Right ventricle myocardium superior (tissue), 1 donor: ENCODE data around the gene MCM8. TPM values are rescaled to one million over a fixed set of nuclear protein-coding genes. Genes with fewer than 3 reads are reported as not detected.

ENCODE experiments used
- ATAC-seq: fragments of 200-7000 bp; cut with Tn5 transposase; one replicate; pipeline ENCODE4 v1.9.1; 2020; ENCODE audit warnings: mild to moderate bottlenecking; ENCODE audit not compliant: poor library complexity
- DNase-seq: peaks from one replicate; pipeline ENCODE4 v3.0.0-alpha.2; 2020
- intact Hi-C: fragments of 100-400 bp; cut with DNase I; formaldehyde crosslinking; loops from one replicate; pipeline ENCODE4 v1.11.2; 2022
- total RNA-seq: library from RNA; stranded (reverse); fragmentation: NEBNext Ultra II Directional; extraction: Animal tissue kit (Norgen Biotek cat#: 25700); gene quantifications from one replicate; pipeline ENCODE4 v1.2.1, GENCODE V29; 2021
- donor health status: DM: no; HTN: yes; CAD: no; lungs with severe emphysema.

MCM8 gene
- total RNA-seq, 1 donor from 2014 or later: 6.6 TPM

DNA sequence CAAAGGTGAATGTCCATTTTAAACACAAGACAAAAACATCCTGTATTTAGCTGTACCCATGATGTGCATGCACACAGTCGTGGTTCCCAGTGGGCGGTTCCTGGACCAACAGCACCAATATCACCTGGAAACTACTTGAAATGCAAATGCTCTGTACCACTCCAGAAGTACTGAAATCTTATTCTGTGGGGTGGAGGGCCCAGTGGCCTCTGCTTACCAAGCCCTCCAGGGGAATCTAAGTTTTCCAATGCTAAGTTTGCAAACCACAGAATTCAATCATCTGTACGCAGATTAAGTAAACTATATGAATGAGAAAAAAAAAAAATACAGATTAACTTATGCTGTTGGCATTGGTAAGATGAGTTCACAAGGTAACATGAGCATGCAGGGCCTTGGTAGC lies 14.2 kb upstream of the MCM8 start:
- intact Hi-C loops: loop anchor here (10.0 kb wide), 2 partner anchors 141 to 411 kb away; no protein-coding TSS in a partner anchor

GRCh38 chr20:5938456-5939029 lies 11.9 kb upstream of the MCM8 start:
- no peak for ATAC-seq
- intact Hi-C loops: loop anchor here (10.0 kb wide), 2 partner anchors 144 to 414 kb away; no protein-coding TSS in a partner anchor

More for the DNA sequence above, 14.2 kb upstream of the MCM8 start:
- ATAC-seq (no peak), DNase-seq (no peak)

DNA sequence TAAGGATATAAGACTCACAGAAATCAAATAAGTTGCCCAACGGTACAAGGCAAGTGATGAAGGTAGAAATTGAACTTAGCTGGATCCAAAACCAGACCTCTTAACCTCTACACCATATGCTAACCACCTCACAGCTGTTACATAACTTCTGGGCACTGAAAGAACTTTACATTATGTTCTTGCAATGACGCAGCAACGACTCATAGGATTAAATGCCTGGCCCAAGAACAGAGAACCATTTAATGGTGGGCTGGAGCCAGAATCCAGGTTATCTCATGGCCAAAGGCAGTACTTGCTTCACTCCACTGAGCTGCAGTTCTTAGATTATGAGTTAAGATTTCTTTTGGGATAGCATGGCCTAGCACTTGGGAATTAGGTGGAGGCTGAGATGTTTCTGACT lies 4.5 kb upstream of the MCM8 start:
- ATAC-seq: no peak
- intact Hi-C loops: loop anchor here (10.0 kb wide), 1 partner anchor 391 kb away; no protein-coding TSS in a partner anchor
- no peak for DNase-seq

More at GRCh38 chr20:5938456-5939029, 11.9 kb upstream of the MCM8 start:
- no peak for DNase-seq

DNA sequence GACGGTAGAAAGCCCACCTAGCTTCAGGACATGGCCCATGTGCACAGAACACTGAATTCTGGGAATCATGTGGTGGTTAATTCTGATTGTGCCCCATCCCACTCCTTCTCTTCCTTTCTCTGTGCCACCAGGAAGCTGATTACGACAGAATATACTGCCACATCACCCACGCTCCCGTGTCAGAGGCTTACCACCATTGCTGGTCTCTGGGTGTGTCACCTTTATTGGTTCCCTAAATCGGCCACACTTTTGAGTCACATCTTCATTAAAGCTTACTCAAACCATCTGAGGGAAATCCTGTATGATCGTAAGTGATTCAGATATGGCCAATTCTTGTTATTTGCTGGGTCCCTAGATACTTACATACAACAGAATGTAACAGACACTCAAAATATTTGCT lies 3.2 kb upstream of the MCM8 start:
- DNase-seq (no peak), ATAC-seq (no peak)
- intact Hi-C loops: loop anchor here (10.0 kb wide), 1 partner anchor 392 kb away; no protein-coding TSS in a partner anchor

DNA sequence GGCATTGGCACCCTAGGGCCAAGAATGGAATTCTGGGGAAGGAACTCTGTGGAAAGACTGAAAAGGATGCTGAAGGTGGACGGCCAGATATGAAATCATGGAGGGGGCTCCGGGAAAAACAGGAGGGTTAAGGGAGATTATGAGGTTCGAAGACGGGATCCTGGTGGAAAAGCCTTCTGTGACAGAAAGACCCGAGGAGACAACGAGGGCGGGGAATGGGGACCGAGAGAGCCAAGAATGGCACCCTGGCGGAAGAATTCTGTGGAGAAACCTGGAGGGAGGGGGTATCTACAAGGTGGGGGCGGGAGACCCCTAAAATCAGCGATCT lies 545 bp upstream of the MCM8 start:
- ATAC-seq (no peak), DNase-seq (no peak)
- intact Hi-C loops: loop anchor here (10.0 kb wide), 2 partner anchors 125 to 395 kb away; no protein-coding TSS in a partner anchor

GRCh38 chr20:5967469-5967868 lies 17.0 kb downstream of the MCM8 start:
- intact Hi-C loops: no loop called here
- DNase-seq (no peak), ATAC-seq (no peak)

DNA sequence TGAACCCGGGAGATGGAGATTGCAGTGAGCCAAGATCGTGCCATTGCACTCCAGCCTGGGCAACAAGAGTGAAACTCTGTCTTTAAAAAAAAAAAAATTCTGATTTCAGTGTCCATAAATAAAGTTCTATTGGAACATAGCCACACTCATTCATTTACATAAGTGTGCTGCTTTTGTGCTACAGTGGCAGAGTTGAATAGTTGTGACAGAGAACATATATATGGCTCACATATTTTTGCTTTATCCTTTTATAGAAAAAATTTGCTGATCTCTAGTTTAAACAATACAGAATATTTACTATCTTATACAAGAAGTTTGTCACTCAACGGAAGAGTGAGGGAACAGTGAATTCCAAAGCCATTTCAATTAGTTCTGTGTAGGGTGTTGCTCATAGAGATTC lies 18.0 kb downstream of the MCM8 start:
- intact Hi-C loops: no loop called here
- ATAC-seq (no peak), DNase-seq (no peak)

GRCh38 chr20:5969348-5969935 lies 19.0 kb downstream of the MCM8 start:
- no peak for DNase-seq
- intact Hi-C loops: no loop called here

GRCh38 chr20:5969940-5970339 lies 19.5 kb downstream of the MCM8 start:
- intact Hi-C loops: no loop called here
- DNase-seq (no peak), ATAC-seq (no peak)

More at GRCh38 chr20:5969348-5969935, 19.0 kb downstream of the MCM8 start:
- ATAC-seq: no peak

GRCh38 chr20:5970381-5970780 lies 19.9 kb downstream of the MCM8 start:
- no peak for DNase-seq
- intact Hi-C loops: no loop called here
- no peak for ATAC-seq

- intact Hi-C loops: no loop called here
- DNase-seq (no peak), ATAC-seq (no peak)
Observed at GRCh38 chr20:5971203-5971602, 20.8 kb downstream of the MCM8 start.

DNA sequence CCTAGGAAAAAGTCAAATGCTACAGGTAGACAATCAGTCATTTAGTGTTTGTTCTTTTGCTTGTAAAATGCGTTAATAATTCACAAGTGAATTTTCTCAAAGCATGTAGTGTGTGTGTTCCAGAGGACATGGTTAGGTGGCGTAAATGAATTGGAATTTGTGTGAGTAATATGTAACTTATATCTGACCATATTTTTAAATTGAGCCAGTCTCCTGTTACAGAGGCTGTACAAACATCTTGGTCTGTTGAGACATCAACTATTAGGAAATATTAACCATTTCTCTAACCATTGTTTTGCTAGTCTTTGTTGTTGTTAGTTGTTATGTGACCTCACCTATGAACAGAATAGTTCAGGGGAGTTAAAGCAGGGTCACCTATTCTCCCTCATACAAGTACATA lies 22.7 kb downstream of the MCM8 start:
- DNase-seq (no peak), ATAC-seq (no peak)
- intact Hi-C loops: no loop called here

GRCh38 chr20:5973971-5974370 lies 23.5 kb downstream of the MCM8 start:
- DNase-seq (no peak), ATAC-seq (no peak)
- intact Hi-C loops: no loop called here

- no peak for DNase-seq
- no peak for ATAC-seq
- intact Hi-C loops: no loop called here
Observed at GRCh38 chr20:5974531-5974930, 24.1 kb downstream of the MCM8 start.

DNA sequence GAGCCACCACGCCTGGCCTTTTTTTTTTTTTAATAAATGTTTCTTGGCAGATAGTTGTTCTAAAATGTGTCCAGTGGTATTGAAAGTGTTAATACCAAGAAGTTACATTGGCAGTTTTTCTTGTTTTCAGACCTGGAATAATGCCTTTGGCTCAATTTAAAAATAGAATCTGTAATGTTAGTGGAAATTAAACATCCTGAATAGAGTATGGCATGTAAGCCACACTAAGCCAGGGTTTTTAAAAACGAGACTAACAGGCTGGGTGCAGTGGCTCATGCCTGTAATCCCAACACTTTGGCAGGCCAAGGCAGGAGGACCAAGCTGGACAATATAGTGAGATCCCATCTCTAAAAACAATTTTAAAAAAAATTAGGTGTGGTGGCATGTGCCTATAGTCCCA lies 25.3 kb downstream of the MCM8 start:
- intact Hi-C loops: no loop called here
- ATAC-seq (no peak), DNase-seq (no peak)

DNA sequence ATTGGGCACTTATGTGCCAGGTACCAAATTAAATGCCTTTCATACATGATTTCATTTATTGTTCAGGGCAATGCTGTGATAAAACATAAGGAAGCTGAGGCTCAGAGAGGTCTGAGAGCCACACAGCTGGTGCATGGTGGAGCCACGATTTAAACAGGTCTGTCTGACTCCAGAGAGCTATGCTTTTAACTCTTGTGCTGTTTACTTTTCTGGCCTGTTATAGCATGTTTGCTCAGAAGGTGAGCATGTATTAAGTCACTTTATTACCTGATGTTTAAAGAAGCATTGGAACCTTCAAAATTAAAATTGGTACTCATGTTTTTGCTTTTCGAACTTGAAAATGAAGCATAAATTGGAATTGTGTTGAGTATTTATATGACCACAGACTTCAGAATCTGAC lies 26.8 kb downstream of the MCM8 start:
- ATAC-seq (no peak), DNase-seq (no peak)
- intact Hi-C loops: no loop called here

- DNase-seq: no peak
- intact Hi-C loops: no loop called here
- no peak for ATAC-seq
Observed at GRCh38 chr20:5977975-5978374, 27.5 kb downstream of the MCM8 start.

DNA sequence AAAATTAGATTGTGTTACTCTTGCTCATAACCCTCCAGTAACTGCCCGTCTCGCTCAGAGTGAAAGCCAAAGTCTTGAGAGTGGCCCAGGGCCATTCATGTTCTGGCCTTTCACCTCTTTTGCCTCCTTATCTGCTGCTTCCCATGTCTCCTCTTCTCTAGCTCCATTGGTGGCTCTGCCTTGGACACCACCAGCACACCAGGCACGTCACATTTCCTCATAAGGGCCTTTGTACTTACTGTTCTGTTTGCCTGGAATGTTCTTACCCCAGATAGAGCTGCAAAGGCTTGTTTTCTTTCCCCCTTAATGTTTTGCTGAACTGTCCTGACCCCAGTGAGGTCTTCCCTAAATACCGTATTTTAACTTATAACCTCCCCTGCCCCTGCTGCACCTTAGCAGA lies 29.3 kb downstream of the MCM8 start:
- intact Hi-C loops: no loop called here
- DNase-seq: no peak
- ATAC-seq: no peak

DNA sequence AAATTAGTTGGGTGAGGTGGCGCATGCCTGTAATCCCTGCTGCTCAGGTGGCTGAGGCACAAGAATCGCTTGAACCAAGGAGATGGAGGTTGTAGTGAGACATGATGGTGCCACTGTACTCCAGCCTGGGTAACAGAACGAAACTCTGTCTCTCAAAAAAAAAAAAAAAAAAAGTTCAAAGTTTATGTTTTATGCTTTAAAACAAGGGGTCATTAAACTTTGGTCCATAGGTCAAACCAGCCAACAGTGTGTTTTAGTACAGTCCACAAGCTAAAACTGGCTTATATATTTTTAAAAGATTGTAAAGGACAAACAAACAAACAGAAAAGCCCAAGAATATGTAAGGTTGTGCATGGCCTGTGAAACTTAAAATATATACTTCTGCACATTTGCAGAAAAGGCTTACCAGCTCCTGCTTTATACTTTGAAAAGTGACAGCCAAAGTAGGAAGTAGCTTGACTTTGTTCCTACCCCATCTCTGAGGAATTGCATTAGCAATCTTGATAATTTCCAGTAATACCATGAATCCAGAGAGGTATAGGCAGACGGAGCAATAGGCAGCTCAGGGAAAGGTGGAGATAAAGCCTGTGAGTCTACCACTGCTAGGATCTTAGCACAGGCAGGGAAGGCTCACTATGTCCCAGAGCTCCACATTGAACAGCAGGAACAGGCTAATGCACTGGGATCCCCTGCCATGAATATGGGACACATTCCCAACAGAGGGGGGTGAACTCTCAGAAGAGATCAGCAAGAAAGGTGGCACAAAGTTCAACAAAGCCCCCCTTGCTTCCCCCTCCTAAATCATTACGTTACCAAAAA lies 30.5 kb downstream of the MCM8 start:
- DNase-seq: no peak
- ATAC-seq: no peak
- intact Hi-C loops: no loop called here

DNA sequence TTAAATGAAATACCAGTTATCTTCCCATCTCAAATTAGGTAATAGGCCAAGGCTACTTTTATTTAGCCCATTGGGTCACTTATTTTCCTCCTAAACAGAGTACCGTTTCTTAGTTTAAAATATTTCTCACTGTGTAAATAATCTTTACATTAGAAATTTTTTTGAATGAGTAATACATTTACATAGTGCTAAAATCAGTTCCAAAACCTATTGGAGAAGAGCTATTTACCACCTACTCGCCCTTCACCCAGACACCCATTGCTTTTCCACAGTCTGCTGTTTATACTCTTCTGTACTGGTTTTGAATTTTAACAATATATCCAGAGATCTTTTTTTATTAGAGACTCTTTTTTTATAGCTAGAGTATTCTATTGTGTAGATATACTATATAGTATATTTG lies 36.9 kb downstream of the MCM8 start:
- intact Hi-C loops: no loop called here
- no peak for ATAC-seq
- DNase-seq: no peak
